GM12874 (cell line): Measurements from ENCODE around the gene MYBPC1.

Experiments used
- CTCF ChIP-seq: IDR thresholded peaks from 2 replicates; pipeline ENCODE4 v1.5.1; 2011; ENCODE audit warnings: low read depth, mild to moderate bottlenecking, control low read depth, low read length, moderate library complexity; ENCODE audit not compliant: insufficient read depth

The MYBPC1 gene

GRCh38 chr12:101566318-101566717 is 28.5 kb upstream of the MYBPC1 start:
- TF ChIP-seq CTCF = no peak

- no peak for TF ChIP-seq CTCF
Observed at GRCh38 chr12:101567918-101568317, 26.9 kb upstream of the MYBPC1 start.

- TF ChIP-seq CTCF = no peak
Observed at GRCh38 chr12:101570047-101570446, 24.7 kb upstream of the MYBPC1 start.

GRCh38 chr12:101571105-101571504 is 23.7 kb upstream of the MYBPC1 start:
- TF ChIP-seq CTCF = no peak

- TF ChIP-seq CTCF = no peak
Observed at GRCh38 chr12:101573743-101574142, 21.0 kb upstream of the MYBPC1 start.

- no peak for TF ChIP-seq CTCF
Observed at GRCh38 chr12:101578417-101578816, 16.4 kb upstream of the MYBPC1 start.

- TF ChIP-seq CTCF = no peak
Observed at GRCh38 chr12:101581190-101581589, 13.6 kb upstream of the MYBPC1 start.

- TF ChIP-seq CTCF = no peak
Observed at GRCh38 chr12:101582937-101583336, 11.8 kb upstream of the MYBPC1 start.
